ENCODE measurements around the gene CORO2A. TPM values are rescaled to one million over a fixed set of nuclear protein-coding genes. Genes with fewer than 3 reads are reported as not detected.

Gene CORO2A
- total RNA-seq, 2 donors from 2014 or later, result 1.2 to 3.1 TPM

- no peak overlapping the region for H3K4me3 ChIP-seq
- no peaks in the 10 kb centered on the region for H3K36me3 ChIP-seq
- H3K4me1 ChIP-seq (ENCODE audit: control insufficient read depth in 1 of 2, low read depth in 2 of 2), result no peaks in the 10 kb centered on the region
- no peaks in the 10 kb centered on the region for H3K9me3 ChIP-seq
- TF ChIP-seq CTCF (IDR thresholded peaks at IDR 0.05), result no peak
- DNase-seq (ENCODE audit: low spot score) (no peak), ATAC-seq (ENCODE audit: insufficient number of reproducible peaks, low FRiP score, low read depth) (no peak)
- no peaks in the 10 kb centered on the region for H3K27me3 ChIP-seq (replicated peaks; ENCODE audit: insufficient read depth)
- H3K27ac ChIP-seq, result no peak overlapping the region
Observed at GRCh38 chr9:98172604-98173003, 19.8 kb downstream of the CORO2A start.

DNA sequence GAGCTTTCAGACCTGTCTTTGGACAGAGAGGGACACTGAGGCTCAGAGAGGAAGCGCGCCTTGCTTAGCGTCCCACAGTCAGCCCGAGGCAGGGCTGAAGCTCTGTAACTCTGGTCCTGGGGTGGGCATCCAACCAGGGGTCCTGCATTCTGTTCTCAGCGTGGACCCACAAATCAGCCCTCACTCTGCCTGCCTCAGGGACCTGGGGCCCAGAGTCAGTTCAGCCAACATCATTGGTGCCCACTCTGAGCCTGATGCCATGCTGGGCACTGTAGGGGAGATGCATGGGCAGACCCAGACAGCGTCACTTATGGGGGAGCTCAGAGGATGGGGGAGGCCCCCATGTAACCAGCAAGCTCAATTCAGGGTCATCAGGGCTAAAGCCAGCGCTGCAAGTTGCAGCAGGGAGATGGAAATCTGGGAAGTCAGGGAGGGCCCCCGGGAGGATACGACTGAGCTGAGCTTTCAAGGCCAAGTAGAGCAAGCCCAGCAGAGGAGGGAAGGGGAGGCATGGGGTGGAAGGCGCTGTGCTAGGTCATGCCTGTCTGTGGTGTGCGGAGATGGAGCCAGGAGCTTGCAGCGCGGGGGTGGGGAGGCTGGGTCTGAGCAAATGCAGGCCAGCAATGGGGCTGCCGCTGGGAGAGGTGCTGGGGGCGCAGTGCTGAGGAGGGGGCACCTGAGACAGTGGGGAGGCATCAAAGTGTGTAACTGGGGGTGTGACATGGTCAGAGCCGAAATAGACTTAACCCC is 21.1 kb downstream of the CORO2A start:
- no peaks in the 10 kb centered on the region for H3K4me1 ChIP-seq (ENCODE audit: control insufficient read depth in 1 of 2, low read depth in 2 of 2)
- ATAC-seq (ENCODE audit: insufficient number of reproducible peaks, low FRiP score, low read depth), result no peak
- DNase-seq (ENCODE audit: low spot score), result no peak

GRCh38 chr9:98168941-98169488 is 23.4 kb downstream of the CORO2A start:
- no peaks in the 10 kb centered on the region for H3K36me3 ChIP-seq
- DNase-seq (ENCODE audit: low spot score), result no peak
- no peak overlapping the region for H3K27ac ChIP-seq
- no peaks in the 10 kb centered on the region for H3K27me3 ChIP-seq (replicated peaks; ENCODE audit: insufficient read depth)
- no peaks in the 10 kb centered on the region for H3K4me1 ChIP-seq (ENCODE audit: control insufficient read depth in 1 of 2, low read depth in 2 of 2)
- TF ChIP-seq CTCF (IDR thresholded peaks at IDR 0.05), result no peak
- no peaks in the 10 kb centered on the region for H3K9me3 ChIP-seq
- no peak for ATAC-seq (ENCODE audit: insufficient number of reproducible peaks, low FRiP score, low read depth)
- no peak overlapping the region for H3K4me3 ChIP-seq

More for the DNA sequence above, 21.1 kb downstream of the CORO2A start:
- no peak overlapping the region for H3K4me3 ChIP-seq
- no peak overlapping the region for H3K27ac ChIP-seq
- H3K36me3 ChIP-seq, result no peaks in the 10 kb centered on the region
- no peaks in the 10 kb centered on the region for H3K27me3 ChIP-seq (replicated peaks; ENCODE audit: insufficient read depth)
- no peak for TF ChIP-seq CTCF (IDR thresholded peaks at IDR 0.05)
- H3K9me3 ChIP-seq, result no peaks in the 10 kb centered on the region

GRCh38 chr9:98168153-98168780 is 24.2 kb downstream of the CORO2A start:
- no peak overlapping the region for H3K4me3 ChIP-seq
- no peak for ATAC-seq (ENCODE audit: insufficient number of reproducible peaks, low FRiP score, low read depth)
- H3K27ac ChIP-seq, result no peak overlapping the region
- no peak for TF ChIP-seq CTCF (IDR thresholded peaks at IDR 0.05)
- H3K4me1 ChIP-seq (ENCODE audit: control insufficient read depth in 1 of 2, low read depth in 2 of 2), result no peaks in the 10 kb centered on the region
- no peaks in the 10 kb centered on the region for H3K36me3 ChIP-seq
- DNase-seq (ENCODE audit: low spot score), result no peak
- no peaks in the 10 kb centered on the region for H3K9me3 ChIP-seq
- H3K27me3 ChIP-seq (replicated peaks; ENCODE audit: insufficient read depth), result no peaks in the 10 kb centered on the region

GRCh38 chr9:98164912-98165311 is 27.5 kb downstream of the CORO2A start:
- Histone ChIP-seq H3K27ac (no peak overlapping the region), H3K4me3 (no peak overlapping the region), H3K9me3 (no peaks in the 10 kb centered on the region), H3K36me3 (no peaks in the 10 kb centered on the region), H3K27me3 (replicated peaks; ENCODE audit: insufficient read depth) (no peaks in the 10 kb centered on the region), H3K4me1 (ENCODE audit: control insufficient read depth in 1 of 2, low read depth in 2 of 2) (no peaks in the 10 kb centered on the region)
- DNase-seq (ENCODE audit: low spot score), result no peak
- no peak for ATAC-seq (ENCODE audit: insufficient number of reproducible peaks, low FRiP score, low read depth)
- TF ChIP-seq CTCF (IDR thresholded peaks at IDR 0.05), result no peak
